WTC11 (cell line): ENCODE measurements around the gene UMOD.

Experiments used
- CTCF ChIP-seq: fragments of 200-600 bp; IDR thresholded peaks from 2 replicates; pipeline ENCODE4 v1.8.0; 2022; ENCODE audit warnings: antibody characterized with exemption
- IRF1 ChIP-seq: sonication (generic); formaldehyde crosslinking; IDR thresholded peaks from 2 replicates; pipeline ENCODE4 v1.8.0; 2023; ENCODE audit warnings: missing genetic modification reagents
- STAT6 ChIP-seq: sonication (generic); formaldehyde crosslinking; conservative IDR thresholded peaks from 2 replicates; pipeline ENCODE4 v1.8.1; 2023; ENCODE audit warnings: mild to moderate bottlenecking, low read depth, missing genetic modification reagents, moderate library complexity
- USF2 ChIP-seq: sonication (generic); formaldehyde crosslinking; IDR thresholded peaks from 2 replicates; pipeline ENCODE4 v1.8.1; 2023; ENCODE audit warnings: mild to moderate bottlenecking, missing genetic modification reagents, moderate library complexity
- ZBTB43 ChIP-seq: sonication (generic); formaldehyde crosslinking; IDR thresholded peaks from 2 replicates; pipeline ENCODE4 v1.8.1; 2023; ENCODE audit warnings: mild to moderate bottlenecking, missing genetic modification reagents
- ZNF219 ChIP-seq: sonication (generic); formaldehyde crosslinking; IDR thresholded peaks from 2 replicates; pipeline ENCODE4 v1.8.0; 2023; ENCODE audit warnings: missing genetic modification reagents, mild to moderate bottlenecking, borderline replicate concordance
- TF ChIP-seq, protein P1 (sequence below): sonication (generic); formaldehyde crosslinking; IDR thresholded peaks from 2 replicates; pipeline ENCODE4 v1.8.0; 2022; ENCODE audit warnings: mild to moderate bottlenecking, missing genetic modification reagents

GRCh38 chr16:20300312-20301097, 52.0 kb downstream of the UMOD start:
- TF ChIP-seq CTCF (peak; percentile 66), STAT6 (CRISPR knock-in tag) (no peak), ZNF219 (CRISPR knock-in tag) (no peak), ZBTB43 (CRISPR knock-in tag) (no peak), USF2 (CRISPR knock-in tag) (no peak), IRF1 (CRISPR knock-in tag) (no peak)
- TF ChIP-seq, protein P1, sequence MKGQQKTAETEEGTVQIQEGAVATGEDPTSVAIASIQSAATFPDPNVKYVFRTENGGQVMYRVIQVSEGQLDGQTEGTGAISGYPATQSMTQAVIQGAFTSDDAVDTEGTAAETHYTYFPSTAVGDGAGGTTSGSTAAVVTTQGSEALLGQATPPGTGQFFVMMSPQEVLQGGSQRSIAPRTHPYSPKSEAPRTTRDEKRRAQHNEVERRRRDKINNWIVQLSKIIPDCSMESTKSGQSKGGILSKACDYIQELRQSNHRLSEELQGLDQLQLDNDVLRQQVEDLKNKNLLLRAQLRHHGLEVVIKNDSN, result no peak
